GM19397 (cell line): ENCODE measurements around the gene BEND3.
"Not testable (repeated sequence)": the region's sequence is repeated elsewhere in the genome, so short reads cannot be mapped to it uniquely, and the experiment has no call there.

Experiments used
- ATAC-seq: cut with Tn5 transposase; IDR thresholded peaks from one replicate; pipeline ENCODE4 v1.9.1; 2021; ENCODE audit warnings: mild to moderate bottlenecking, moderate library complexity; ENCODE audit not compliant: unreplicated experiment

BEND3 gene

GRCh38 chr6:107114926-107115694 lies at the start of gene BEND3:
TSS of gene BEND3 (minus strand) at chr6:107115515. CDS start at chr6:107099285, 16,230 bp downstream.
- ATAC-seq = peak; percentile 33

DNA sequence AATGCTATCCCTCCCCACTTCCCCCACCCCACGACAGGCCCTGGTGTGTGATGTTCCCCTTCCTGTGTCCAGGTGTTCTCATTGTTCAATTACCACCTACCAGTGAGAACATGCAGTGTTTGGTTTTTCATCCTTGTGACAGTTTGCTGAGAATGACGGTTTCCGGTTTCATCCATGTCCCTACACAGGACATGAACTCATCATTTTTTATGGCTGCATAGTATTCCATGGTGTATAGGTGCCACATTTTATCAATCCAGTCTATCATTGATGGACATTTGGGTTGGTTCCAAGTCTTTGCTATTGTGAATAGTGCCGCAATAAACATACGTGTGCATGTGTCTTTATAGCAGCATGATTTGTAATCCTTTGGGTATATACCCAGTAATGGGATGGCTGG lies 49.0 kb upstream of the BEND3 start:
- not testable (repeated sequence) for ATAC-seq

DNA sequence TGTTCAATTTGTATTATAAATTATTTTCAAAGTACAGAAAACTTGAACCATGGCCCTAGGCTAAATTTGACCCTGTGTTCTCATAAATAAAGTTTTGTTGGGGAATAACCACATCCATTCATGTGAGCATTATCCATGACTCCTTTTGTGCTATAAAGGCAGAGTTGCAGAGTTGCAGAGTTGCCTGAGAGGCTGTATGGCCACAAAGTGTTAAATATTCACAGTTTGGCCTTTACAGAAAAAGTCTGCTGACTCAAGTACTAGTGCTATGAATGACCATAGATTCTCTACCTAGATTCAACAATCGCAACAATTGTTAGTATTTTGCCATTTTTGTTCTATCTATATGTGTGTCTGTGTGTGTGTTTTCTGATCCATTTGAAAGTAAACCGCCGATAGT lies 46.2 kb upstream of the BEND3 start:
- no peak for ATAC-seq

GRCh38 chr6:107156617-107157016 lies 41.3 kb upstream of the BEND3 start:
- ATAC-seq = no peak

DNA sequence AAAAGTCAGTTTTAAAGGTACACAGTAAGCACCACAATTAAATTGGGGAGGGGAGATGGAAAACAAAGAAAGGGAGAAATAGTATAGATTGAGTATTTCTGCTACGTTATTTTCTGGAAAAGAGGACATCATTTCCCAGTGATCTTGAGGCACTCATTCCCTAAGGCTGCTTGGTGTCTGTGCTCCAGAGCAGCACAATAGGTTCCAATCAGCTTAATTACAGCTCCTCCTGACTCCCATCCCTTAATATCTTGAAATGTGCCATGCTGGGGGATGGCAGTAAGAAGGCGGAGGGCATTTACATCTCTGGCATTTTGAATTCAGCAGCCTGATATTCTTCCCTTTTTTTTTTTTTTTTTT lies 39.5 kb upstream of the BEND3 start:
- ATAC-seq = no peak

DNA sequence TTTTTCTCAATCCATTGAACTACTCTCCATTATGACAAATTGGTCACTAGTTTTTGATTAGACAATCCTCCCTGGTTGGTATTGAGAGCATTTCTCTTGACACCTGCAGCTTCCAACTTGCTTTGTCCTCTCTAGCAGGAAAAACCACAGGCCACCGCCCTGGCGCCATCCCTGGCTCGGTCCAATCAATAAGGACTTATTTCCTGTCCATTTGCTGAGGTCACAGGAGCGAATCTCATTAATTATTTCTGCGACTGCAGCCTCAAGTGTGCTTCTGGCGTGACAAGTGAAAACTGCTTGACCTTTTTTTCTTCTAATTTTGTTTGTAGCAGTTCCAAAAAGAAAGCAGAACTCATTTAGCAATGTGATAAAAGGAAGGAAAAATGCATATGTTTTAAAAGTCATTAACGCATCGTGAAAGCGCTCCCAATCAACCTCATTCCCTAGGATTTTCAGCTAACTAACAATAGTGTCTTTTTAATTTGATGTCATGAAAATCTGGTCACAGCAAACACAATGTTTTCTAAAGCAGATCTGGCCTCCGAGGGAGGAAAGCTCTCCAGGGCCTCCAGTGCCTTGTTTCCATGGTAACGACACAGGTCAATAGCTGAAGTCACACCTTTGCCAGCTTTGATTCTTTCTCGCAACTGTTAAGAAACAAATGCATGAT lies 39.0 kb upstream of the BEND3 start:
- ATAC-seq = no peak

GRCh38 chr6:107152638-107153430 lies 37.5 kb upstream of the BEND3 start:
- no peak for ATAC-seq

DNA sequence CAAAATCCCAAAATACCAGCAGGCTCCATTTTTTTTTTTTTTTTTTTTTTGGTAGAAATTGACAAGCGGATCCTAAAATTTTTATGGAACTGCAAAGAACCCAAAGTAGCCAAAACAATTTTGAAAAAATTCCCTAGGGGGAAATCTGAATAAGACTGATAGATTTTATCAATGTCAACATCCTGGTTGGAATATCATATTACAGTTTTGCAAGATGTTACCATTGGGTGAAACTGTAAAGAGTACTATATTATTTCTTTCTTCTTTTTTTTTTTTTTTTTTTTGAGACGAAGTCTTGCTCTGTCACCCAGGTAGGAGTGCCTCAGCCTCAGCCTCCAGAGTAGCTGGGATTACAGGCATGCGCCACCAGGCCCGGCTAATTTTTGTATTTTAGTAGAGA lies 29.4 kb upstream of the BEND3 start:
- no peak for ATAC-seq

GRCh38 chr6:107144014-107144413 lies 28.7 kb upstream of the BEND3 start:
- ATAC-seq = no peak

GRCh38 chr6:107140581-107140980 lies 25.3 kb upstream of the BEND3 start:
- ATAC-seq = no peak

DNA sequence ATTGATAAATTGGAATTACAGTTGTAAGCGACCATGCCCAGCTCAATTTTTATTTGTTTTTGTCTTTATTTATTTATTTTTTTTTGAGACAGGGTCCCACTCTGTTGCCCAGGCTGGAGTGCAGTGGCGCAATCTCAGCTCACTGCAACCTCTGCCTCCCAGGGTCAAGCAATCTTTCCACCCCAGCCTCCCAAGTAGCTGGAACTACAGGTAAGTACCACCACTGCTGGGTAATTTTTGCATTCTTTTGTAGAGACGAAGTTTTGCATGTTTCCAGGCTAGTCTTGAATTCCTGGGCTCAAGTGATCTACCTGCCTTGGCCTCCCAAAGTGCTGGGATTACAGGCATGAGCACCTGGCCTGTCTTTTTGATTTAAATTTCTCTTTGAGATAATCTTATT lies 21.0 kb upstream of the BEND3 start:
- not testable (repeated sequence) for ATAC-seq

DNA sequence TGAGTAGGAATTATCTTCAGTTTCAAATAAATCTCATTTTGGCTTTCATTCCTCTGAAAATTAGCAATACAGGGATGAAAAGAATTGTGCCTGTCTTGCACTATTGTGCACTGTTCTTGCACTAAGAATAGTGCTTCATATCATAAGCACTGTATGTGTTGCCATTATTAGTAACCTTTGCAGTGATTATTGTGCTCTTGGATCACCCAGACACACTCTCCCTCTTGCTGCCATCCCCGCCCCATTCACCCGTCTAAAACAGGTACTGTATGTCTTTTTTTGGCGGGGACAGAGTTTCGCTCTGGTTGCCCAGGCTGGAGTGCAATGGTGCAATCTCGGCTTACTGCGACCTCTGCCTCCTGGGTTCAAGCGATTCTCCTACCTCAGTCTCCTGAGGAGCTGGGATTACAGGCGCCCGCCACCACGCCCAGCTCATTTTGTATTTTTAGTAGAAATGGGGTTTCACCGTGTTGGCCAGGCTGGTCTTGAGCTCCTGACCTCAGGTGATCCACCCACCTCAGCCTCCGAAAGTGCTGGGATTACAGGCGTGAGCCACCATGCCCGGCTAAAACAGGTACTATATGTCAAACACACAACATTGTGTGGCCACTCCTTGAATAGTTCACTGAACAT lies 19.8 kb upstream of the BEND3 start:
- not testable (repeated sequence) for ATAC-seq

DNA sequence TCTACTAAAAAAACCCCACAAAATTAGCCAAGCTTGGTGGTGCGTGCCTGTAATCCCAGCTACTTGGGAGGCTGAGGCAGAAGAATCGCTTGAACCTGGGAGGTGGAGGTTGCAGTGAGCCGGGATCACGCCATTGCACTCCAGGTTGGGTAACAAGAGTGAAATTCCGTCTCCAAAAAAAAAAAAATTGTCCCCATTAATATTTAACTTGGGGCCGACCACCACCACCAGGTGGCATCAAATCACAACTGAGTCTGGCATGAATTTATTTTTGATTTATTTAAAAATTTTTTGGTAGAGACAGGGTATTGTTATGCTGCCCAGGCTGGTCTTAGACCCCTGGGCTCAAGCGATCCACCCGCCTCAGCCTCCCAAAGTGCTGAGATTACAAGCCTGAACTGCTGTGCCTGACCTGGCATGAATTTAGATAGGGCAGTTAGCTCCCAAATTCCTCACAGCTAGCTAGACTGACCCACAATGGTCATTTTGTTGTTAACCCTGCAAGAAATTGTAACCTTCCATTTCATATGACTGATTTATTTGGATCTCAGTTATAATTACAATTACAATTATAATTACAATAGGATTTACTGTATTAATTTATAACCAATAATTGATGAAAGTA lies 17.1 kb upstream of the BEND3 start:
- ATAC-seq = no peak

GRCh38 chr6:107129370-107129925 lies 14.1 kb upstream of the BEND3 start:
- no peak for ATAC-seq

GRCh38 chr6:107128577-107128976 lies 13.3 kb upstream of the BEND3 start:
- ATAC-seq = no peak

GRCh38 chr6:107128175-107128574 lies 12.9 kb upstream of the BEND3 start:
- ATAC-seq = no peak

DNA sequence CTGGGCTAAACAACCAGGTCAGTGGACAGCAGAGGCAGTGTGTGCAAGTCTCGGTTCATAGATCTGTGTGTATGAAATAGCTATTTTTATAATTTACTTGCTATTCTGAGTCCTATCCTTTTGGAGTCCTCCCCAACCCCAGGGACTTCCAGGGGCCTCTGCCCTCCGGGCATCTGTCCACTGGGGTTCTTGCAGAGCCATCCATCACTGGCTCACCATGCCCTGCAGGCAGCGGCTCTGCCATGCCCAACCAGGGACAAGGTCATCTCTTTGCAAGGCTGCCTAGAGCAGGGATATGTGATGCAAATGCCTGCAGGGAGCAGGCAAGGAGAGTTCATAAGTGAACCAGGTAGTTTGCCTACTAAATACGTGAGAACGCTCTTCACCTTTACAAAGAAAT lies 10.5 kb upstream of the BEND3 start:
- no peak for ATAC-seq

DNA sequence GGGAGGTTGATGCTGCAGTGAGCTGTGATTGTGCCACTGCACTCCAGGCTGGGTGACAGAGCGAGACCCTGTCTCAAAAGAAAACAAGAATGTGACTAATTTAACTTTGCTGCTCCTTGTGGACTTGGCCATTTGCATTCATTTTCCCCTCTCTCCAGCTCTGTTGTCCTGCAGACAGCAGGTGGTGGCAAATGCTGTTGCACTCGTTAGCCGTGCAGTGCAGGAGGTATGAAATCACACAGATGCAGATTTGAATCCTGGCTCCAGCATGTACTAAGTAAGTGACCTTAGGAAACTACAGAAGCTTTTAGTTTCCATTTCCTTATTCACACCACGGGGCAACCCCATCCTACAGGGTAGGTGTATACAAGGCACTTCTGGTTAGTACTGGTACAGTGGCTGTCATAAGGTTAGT lies 9.6 kb upstream of the BEND3 start:
- ATAC-seq = peak; percentile 71

DNA sequence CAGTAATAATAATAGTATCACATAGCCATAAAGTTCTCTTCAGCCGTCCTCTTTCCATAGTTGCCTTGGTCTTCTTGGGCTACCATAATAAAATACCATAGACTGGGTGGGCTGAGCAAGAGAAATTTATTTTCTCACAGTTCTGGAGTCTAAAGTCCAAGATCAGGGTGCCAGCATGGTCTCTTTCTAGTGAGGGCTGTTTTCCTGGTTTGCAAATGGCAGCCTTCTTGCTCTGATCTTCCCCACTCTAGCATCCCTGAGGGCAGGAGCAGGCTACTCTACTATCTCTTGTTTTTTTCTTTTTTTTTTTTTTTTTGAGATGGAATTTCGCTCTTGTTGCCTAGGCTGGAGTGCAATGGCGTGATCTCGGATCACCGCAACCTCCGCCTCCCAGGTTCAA lies 8.2 kb upstream of the BEND3 start:
- ATAC-seq = no peak

DNA sequence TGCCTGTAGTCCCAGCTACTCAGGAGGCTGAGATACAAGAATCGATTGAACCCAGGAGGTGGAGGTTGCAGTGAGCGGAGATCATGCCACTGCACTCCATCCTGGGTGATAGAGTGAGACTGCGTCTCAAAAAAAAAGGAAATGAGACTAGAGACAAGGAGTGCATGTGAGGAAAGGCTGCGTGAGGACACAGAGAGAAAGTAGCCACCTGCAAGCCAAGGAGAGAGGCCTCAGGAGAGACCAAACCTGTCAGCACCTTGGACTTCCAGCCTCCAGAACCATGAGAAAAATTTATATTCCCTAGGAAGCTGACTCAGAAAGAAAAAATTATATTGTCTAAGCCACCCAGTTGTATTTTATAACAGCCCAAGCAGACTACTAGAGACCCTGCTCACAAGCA lies 7.4 kb upstream of the BEND3 start:
- no peak for ATAC-seq
